ENCODE measurements around the gene CHST3.

DNA sequence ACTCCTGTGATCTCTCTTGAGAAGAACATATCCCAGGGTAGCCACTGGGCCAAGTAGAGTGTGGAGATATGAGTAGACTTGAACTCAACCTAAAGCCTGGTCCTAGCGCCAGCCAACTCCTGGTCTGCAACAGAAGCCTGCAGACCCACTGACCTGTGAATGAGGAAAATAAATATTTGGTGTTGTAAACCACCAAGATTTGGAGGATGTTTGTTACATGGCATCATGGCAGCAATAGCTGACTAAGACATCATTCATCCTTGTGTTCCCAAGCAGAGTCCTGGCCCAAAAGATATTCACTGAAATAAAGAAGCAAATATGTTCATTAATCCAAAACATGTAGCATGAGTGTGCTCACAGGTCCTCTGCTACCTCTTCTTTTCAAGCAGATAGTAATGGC, 26.0 kb upstream of the CHST3 start:
- TF ChIP-seq POLR2AphosphoS5 (IDR thresholded peaks at IDR 0.05) (no peak), CTCF (IDR thresholded peaks at IDR 0.05 in 8 of 11, conservative IDR thresholded peaks at IDR 0.05 in 3 of 11) (no peak)

All from spleen (tissue), 7 donors.